GM23338 (cell line): ENCODE results near the gene SEC24C.

Source experiments
- POLR2AphosphoS5 ChIP-seq: IDR thresholded peaks from 2 replicates; pipeline ENCODE4 v1.6.1; 2016; ENCODE audit warnings: antibody characterized with exemption, low read depth
- TF ChIP-seq, protein P1 (sequence below), 2 experiments: fragments of 200-600 bp in 1 of 2; sonication (generic) in 1 of 2; conservative IDR thresholded peaks; 2 replicates each; pipeline versions ENCODE4 v1.5.1 to v1.6.1; 2016 to 2017; ENCODE audit warnings: antibody characterized with exemption in 2 of 2, low read depth in 2 of 2, mild to moderate bottlenecking in 2 of 2, moderate library complexity in 1 of 2

DNA sequence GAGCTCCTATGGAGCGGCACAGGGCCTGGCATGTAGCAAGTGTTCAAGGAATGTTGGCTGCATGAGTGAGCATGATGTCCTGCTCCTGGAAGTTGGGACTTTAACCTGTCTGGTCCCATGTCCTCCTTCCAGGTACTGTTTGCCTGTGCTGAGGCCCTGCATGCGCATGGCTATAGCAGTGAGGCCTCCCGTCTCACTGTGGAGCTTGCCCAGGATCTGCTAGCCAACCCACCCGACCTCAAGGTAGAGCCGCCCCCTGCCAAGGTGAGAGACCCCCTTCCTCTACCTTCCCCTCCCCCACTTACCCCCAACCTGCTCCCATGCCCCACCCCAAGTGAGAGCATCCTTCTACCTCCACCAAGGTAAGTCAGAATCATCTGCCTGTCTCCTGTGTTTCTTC is 49.3 kb downstream of the SEC24C start:
- TF ChIP-seq, protein P1, sequence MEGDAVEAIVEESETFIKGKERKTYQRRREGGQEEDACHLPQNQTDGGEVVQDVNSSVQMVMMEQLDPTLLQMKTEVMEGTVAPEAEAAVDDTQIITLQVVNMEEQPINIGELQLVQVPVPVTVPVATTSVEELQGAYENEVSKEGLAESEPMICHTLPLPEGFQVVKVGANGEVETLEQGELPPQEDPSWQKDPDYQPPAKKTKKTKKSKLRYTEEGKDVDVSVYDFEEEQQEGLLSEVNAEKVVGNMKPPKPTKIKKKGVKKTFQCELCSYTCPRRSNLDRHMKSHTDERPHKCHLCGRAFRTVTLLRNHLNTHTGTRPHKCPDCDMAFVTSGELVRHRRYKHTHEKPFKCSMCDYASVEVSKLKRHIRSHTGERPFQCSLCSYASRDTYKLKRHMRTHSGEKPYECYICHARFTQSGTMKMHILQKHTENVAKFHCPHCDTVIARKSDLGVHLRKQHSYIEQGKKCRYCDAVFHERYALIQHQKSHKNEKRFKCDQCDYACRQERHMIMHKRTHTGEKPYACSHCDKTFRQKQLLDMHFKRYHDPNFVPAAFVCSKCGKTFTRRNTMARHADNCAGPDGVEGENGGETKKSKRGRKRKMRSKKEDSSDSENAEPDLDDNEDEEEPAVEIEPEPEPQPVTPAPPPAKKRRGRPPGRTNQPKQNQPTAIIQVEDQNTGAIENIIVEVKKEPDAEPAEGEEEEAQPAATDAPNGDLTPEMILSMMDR (conservative IDR thresholded peaks at IDR 0.05; ENCODE audit: low read depth in 2 of 2) = no peak
- no peak for TF ChIP-seq POLR2AphosphoS5
